NCI-H526 (cell line): ENCODE data around the gene RFX8.
A peak's percentile ranks its signal among the peaks of the same experiment; 100 is the strongest.

Experiments
- DNase-seq, 2 experiments: peaks; one replicate each; lab custom pipeline; 2025; lab: John Stamatoyannopoulos, UW

RFX8 gene

DNA sequence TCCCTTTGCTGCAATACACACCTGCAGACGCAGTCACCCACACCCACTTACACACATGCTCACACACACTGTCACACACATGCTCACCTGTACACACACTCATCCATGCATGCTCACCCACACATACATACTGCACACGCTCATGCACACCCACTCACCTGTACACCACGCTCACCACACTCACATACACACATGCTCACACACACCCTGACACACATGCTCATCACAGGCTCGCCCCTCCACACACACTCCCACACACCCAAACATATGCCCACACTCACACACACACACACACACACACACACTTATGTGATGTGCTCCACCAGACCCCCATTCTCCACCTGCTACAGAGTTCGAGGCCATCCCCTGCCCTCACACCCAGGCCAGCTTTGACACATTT lies 64.8 kb downstream of the RFX8 start:
- DNase-seq, result no peak

DNA sequence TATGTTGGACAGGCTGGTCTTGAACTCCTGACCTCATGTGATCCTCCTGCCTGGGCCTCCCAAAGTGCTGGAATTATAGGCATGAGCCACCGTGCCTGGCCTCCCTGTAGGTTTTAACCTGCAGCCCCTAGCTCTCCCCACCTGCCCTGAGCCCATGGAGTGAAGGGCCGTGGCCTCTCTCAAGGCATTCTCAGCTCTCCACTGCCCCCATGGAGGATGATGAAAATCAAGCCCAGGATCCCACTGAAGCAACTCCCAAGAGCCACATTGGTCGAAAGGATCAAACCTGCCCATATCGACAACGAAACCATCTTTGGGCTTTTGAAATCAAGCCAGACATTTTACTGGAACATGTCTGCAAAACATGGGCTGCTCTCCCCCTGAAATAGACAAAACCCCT lies 65.2 kb downstream of the RFX8 start:
- no peak for DNase-seq

DNA sequence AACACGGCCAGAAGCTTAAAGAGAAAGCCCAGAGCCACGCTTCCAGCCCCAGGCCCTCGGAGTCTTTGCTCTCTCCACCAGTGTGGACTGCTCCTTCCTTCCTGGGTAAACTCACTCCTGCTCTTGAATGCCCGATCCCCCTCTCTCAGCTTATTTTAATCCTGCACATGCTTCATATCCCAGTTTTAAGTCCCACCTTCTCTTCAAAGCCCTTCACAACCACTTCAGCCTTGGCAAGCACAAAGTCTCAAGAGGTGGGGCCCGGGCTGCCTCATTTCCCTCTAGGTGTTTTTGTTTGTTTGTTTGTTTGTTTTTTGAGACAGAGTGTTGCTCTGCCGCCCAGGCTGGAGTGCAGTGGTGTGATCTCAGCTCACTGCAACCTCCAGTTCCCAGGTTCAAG lies 66.0 kb downstream of the RFX8 start:
- no peak for DNase-seq

DNA sequence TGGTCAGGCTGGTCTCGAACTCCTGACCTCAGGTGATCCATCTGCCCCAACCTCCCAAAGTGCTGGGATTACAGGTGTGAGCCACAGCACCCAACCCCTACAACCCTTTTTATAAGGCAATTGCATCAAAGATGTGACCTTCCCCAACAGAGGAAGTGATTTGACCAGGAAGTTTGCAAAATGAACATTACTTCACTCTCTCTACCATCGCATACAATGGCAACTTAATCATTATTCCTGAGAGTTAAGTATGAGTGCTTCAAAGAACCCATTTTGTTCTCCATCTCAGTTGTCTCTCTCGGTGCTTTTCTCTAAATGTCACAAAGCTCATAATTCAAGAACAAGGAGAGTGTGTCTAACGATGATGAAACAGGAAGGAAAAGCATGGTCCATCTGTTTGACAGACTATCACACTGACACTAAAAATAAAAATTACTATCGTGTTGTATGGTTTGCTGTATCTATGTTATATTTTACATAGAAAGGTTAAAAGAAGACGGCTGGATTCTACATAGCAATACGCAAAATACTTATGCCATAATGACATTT lies 69.5 kb downstream of the RFX8 start:
- DNase-seq, result no peak

DNA sequence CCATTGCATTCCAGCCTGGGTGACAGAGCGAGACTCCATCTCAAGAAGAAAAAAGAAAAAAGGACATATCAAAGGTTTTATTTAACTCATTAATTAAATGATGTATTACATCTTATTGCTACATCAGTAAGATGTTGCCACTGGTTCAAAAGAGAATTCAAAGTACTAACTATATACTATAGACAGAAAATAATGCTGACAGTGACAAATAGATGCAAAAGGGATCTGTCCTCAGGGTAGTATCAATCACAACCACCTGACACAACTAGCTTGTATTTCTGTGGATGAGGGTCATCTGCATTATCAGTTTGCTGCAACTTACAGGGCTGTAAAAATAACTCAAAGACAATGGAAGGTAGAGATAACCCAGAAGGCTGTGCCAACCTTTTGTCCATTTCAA lies 71.2 kb downstream of the RFX8 start:
- DNase-seq, result no peak

DNA sequence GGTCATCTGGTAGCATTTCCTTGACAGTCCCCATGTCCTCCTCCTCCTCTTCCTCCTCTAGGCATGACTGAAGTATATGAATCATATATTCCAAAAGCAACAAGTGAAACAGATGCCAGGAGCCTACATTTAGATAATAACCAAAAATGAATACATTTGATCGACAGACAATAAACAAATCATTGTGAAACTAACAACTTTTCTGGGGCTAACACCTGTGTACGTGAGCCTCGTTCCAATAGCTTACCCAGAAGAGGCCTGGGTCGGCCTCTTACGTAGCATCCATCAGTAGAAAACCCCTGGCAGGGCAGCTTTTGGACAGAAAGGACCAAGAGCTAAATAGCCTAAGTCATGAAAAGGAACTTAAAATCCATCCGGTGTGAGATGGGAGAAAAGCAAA lies 72.3 kb downstream of the RFX8 start:
- no peak for DNase-seq

DNA sequence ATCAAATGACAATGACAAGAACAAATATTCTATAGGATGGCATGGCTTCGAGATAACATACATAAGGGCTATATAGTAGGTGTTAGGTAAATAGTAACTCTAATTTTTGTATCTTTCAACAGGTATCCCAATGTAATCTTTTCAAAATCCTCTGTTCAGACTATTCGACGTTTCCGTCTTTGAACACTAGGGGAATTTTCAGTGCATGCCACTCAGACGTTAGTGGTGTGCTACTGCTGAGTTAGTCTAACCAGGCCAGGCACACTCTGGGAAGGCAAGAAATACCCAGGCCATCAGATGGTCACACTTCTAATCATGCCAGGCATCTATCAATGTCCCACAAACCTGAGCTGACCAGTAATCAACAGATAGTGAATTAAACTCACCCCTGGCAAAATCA lies 73.0 kb downstream of the RFX8 start:
- DNase-seq, result no peak

DNA sequence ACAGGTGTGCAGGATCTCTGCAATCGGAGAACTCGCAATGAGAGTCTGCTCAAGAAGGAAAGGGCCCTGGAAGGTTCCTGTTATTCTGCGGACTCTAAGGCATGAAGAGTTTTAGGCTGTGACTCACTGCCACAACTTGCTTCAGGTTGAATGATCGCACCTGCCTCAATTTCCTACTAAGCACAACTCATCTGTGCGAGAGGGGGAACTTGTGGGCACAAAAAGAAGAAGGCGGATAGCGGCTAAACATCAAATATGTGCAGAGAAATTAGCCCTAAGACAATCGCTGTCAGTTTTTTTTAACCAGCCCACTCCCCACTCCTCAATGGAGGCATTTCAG lies 73.6 kb downstream of the RFX8 start:
- no peak for DNase-seq

DNA sequence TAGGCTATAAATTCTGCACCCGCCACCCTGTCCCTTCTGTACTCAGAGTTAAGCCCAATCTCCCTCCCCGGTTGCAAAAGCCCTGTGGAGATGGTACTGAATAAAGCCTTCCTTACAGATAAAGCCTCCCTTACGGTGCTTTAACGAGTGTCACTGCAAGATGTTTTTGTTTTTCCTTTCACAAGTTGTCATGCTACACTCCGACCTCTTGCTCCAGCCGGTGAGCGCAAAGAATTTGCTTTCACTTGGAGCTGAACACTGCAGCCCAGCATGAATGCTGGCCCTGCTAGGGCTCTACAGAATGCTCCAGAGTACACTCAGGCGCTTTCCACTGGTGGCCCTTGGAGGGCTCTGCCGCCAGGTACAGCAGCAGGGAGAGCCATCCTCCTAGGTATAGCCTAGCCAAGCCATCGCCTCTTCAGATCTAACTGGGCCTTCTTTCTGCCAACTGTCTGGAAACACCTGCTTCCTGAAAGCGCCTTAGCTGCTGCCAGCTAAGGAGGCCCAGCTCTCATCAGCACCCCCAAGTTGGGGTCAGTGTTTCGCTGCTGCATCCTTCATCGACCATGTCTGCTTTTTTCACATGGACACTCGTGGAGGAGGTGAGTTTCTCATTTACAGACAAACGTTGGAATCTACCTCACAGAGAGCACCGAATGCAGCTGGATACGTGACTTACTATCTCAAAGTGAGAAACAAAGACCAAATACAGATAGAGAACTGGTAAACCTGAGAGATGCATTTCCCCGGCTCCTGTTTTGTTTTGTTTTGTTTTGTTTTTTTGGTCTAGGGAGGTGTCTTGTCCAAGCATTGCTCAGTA lies 74.2 kb downstream of the RFX8 start:
- DNase-seq, result peak in 1 of 2 experiments; percentile 19

DNA sequence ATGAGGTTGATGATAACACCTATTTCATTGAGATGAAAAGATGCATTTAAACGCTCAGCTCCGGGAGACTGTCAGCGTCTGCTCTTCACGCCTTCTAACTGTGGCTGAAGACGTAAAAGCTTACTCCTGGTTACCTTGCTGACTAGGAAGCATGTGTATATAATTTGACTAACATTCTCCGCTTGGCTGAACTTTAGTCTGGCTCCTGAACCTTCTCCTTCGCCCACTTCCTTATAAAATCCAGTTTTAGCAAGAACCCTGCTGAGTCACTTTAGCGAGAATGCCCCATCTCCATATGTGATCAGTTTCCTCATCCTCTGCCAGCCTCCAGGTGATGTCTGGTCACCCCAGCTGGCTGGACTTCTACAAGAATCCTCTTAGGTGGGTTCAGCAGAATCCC lies 74.9 kb downstream of the RFX8 start:
- DNase-seq, result peak; percentile 32 to 56

DNA sequence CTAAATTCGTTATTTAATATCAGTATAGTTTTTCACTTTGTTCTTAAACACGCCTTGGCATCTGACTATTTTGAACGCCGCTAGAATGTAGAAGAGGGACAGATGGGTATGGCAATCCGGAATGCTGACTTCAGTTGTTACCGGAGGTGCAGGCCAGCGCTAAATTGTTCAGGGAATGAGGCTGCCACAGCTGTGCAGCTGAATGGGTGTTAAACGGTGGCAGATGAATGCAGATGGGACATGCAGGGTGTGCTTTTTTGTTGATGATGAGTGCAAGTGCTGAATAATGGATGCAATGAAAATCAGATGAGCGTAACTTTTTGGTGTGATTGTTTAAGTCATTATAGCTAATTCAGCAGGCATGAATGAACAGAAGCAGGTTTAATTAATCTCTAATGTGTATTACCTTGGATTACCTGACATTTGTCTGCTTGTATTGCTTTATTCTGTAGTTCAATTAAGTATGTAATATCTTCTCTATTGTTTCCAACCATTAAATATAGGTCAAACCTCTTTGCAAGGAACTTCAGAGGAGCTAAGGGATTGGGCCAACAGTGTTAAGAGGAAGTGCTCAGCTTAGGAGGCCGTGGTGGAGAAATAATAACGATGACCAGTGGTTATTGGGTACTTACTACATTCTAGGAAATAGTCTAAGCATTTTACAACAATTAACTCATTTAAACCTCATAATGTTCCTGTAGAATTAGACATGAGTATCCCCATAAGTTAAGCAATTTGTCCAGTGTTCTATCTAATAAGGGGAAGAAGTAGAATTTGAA lies 75.7 kb downstream of the RFX8 start:
- no peak for DNase-seq

DNA sequence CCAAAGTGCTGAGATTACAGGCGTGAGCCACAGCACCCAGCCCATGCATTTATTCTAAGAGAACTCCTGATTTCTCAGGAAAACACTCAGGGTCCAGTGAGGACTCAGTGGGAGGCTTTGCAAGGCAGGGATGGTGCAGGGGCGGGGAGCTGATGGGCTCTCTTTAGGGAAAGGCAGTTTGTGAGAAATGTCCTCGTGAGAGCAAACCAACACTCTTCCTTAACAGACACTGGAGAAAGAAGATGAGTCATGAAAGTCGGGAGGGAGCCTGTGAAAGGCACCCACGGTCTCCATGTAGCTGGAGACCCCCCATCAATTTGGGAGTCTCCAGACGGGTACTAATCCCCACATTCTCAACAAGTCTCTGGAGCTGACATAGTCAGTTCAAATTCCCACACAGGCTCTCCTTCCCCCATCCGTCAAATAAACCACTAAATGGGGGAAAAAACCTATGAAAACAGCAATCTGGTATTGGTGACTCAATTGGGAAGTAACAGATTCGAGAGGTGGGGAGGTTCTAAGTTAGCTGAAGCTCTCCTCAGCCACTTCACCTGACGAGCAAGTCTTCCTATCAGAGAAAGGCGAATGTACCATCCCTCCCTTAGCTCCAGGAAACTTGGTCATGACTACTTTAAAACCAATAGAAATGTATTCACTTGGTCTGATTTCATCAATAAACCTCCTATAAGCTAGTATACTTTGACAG lies 76.6 kb downstream of the RFX8 start:
- DNase-seq, result no peak

DNA sequence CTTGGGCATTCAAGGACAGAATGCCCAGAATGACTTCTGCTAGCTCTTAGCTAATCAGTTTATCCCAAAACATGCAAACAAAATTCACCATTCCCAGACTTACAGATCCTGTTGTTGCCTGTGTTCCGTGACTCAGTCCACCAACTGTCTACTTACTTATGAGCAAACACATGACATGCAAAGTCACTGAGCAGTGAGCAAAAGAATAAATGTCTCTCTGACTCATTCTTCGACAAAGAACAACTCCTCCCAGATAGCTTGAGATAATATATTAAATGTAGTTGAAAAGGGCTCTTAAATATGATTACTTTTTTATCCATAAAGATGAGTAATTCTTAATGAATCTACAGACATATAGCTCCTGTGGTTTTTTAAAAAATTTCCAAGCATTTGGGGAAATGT lies 78.6 kb downstream of the RFX8 start:
- DNase-seq, result peak in 1 of 2 experiments; percentile 15

DNA sequence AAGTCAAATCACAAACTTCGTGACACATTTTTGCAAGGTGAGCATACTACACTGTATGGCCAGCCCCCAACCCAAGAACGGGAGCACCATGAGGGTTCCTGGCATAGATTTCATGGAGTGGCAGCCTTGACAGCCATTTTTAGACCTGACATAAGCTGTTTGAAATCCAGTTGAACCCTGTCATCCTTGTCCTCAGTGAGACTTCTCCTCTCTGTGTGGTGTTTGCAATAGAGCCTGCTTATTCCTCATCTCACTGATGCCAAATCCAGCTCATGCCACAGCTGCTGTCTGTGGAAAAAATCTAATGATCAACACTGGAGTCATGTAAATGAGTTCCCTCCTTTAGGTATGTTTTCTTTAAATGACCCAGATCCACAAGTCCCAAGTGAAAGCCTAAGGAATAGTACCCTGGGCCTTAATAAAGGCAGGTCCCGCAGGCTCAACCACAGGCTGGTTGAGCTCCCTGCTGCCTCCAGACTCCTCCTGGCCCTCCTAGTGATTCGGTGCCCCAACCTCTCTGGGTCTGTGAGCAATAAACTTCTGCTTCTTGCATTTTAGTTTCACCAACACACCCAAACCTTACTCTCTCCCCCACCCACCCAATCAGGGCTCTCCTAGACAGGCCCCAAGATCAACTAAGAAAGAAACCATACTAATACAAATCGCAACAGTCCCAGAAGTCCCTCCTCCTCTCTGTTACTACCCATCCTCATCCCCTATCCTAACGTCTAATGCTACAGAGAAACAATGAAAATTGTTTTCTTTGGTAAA lies 79.2 kb downstream of the RFX8 start:
- no peak for DNase-seq

DNA sequence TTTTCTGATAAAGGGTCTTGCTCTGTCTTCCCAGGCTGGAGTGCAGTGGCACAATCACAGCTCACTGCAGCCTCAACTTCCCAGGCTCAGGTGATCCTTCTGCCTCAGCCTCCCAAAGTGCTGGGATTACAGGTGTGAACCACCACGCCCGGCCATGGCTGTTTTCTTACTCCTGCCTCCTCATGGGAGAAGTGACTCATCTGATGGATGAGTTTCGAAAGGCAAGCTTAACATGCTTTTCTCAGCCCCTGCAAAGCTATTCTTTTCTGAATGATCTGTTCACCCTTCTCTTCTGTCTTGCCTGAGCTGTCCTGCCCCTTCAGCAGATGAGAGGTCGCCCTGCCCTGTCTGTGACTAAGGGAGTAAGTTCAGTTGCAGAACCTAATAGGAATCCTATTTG lies 86.7 kb downstream of the RFX8 start:
- no peak for DNase-seq

DNA sequence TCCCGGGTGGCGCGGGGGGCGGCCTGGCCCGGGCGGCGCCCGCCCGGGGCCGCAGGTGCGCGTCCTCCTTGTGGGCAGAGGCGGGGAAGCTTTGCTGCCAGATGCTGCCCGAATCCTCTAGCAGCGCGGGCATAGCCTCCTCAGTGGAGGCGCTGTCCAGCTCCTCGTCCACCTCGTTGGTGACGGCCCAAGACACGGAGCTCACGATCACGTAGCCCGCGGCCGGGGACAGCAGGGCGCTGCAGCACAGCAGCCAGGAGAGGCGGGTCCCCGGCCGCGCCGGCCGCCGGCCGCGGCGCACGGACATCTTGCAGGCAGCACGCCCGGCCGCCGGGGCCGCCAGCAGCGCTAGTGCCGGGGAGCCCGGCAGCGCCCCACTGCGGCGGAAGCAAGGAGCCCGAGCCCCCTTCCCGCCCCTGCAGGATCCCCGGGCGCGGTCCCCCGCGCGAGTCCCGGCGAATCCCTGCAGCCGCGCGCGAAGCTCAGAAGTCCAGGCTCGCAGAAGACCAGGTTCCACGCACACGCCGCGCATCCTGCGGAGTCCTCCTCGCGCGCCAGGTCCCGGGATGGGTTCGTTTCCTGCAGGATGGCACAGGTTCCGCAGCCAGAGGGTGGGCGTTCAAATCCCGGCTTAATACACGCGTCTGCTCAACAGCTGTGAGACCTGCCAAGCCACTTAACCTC lies 87.6 kb downstream of the RFX8 start, which contains the start of gene CREG2:
Gene CREG2, minus strand, starts transcription at position 353 of the 684 bp plus-strand sequence. Its CDS starts 46 bp downstream, at position 307.
- DNase-seq, result peak in 1 of 2 experiments; percentile 82

DNA sequence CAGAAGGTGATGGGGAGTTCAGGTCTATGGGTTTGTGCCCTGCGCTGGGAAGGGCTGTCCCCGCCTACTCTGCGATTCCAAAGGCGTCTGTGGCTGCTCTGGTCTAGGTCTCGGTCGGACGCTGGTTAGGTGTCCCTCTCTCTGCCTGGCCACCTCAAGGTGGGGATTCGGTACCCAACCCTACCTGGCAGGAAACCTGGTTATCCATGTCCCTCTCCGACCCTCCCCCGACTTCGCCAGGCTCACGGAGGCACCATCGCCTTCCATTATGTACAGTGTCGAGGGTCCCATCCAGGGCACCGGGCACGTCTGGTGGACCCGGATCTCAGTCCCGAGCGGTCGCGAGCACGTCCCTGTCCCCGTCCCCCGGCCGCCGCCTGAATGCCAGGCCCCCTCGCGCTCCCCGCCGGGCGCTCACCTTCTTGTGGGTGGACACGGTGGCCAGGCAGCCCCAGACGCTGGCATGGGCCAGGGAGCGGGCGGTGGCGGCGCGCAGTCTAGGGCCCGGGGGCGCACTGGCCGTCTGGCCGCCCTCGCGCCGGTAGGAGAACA lies 88.2 kb downstream of the RFX8 start:
- peak in 1 of 2 experiments; percentile 58 for DNase-seq

DNA sequence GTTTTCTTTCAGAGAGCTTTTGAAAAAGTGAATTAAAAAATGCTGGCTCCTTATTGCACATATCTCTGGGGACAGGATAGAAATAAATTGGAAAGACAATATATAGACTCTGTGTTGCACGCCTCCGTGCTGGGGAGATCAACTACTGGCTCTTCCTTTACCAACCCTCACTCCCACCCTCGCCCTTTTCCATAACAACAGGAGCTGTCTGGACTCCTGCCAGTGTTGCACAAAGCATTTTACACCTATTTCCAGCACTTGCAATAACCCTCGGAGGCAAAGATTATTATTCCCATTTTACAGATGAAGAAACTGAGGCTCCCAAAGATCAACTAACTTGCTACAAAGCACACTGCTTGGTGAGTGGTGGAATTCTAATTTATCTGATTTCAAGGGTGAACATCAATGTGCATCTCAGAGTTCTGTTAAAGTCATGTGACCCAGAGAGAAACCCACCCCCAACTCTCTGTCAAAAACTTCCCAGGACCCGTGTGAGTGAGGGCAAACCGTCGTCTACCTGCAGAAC lies 91.8 kb downstream of the RFX8 start:
- no peak for DNase-seq

DNA sequence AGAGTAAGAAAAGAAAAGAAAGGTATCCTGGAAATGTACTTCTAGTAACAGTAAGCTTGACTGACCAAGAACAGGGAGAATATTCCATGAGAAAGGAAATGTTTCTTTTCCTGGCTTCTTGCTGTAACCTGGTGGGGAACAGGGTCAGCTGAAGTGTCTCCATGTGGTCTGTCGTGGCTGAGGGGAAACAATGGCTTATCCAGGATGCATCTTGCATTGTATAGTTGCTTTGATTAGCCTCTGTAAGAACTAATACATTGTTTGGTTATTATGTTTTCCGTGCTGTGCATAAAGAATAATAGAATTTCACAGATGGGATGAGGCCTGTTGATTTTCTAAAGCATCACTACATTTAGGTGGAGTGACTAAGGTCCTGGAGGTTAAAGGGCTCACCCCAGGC lies 92.5 kb downstream of the RFX8 start:
- DNase-seq, result no peak

DNA sequence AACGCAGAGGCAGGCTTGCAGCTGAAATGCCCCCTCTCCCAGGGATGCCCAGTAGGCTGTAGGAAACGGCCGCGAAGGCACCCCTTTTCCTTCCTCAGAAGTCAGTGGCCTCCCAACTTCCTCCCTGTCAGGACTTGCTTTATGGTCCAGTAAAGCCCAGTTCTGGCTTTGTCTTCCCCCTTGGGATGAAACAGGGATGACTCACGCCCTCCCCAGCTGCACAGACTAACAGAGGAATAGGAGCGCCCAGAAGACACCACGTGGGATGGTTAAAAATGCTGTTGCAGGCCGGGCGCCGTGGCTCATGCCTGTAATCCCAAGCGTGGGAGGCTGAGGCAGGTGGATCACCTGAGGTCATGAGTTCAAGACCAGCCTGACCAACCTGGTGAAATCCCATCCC lies 94.5 kb downstream of the RFX8 start:
- DNase-seq, result no peak

DNA sequence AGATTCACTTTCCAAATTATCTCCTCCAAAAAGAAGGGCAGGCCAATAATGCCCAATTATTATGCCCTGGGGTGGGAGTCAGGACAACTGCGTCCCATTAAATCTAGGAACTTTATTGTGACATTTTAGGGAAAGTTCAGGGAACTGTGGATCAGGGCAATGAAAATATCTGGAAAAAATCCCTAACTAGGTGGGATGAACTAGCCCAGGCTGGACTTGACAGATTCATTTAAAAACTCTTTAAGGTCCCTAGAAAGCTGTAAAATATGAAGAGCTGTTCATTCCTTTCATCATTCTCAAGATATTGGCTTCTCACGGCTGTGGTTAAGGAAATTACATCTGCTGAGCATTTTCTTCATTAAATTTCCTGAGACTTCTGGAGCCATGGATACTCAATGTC lies 95.8 kb downstream of the RFX8 start:
- DNase-seq, result no peak
